Breast epithelium (tissue), 4 donors: ENCODE results near the gene RNF130. TPM values are rescaled to one million over a fixed set of nuclear protein-coding genes. Genes with fewer than 3 reads are reported as not detected.

ENCODE experiments used
- DNase-seq, 2 donors: peaks; one replicate each; pipeline ENCODE4 v3.0.0-alpha.2; 2019; ENCODE audit warnings: low spot score in 2 of 2
- H3K27ac ChIP-seq, 2 donors: fragments of 200-600 bp; sonication (generic) in 1 of 2; one replicate each; pipeline ENCODE4 v1.5.1; 2016 to 2019; ENCODE audit warnings: mild to moderate bottlenecking in 1 of 2
- H3K27me3 ChIP-seq, 2 donors: fragments of 200-600 bp; sonication (generic) in 1 of 2; one replicate each; pipeline versions ENCODE4 v1.5.1 to v1.6.0; 2017 to 2019; ENCODE audit warnings: control low read depth in 1 of 2, mild to moderate bottlenecking in 1 of 2
- H3K36me3 ChIP-seq: fragments of 200-600 bp; one replicate; pipeline ENCODE4 v1.5.1; 2019
- H3K4me1 ChIP-seq, 2 donors: fragments of 200-600 bp; sonication (generic); one replicate each; pipeline ENCODE4 v1.5.1; 2016 to 2019; ENCODE audit warnings: control low read depth in 1 of 2
- H3K4me3 ChIP-seq, 3 donors: fragments of 200-600 bp; sonication (generic); 1 replicate in 2 of 3; 2 replicates in 1 of 3; pipeline ENCODE4 v1.5.1; 2016 to 2019; ENCODE audit warnings: mild to moderate bottlenecking in 3 of 3, moderate library complexity in 2 of 3
- H3K9me3 ChIP-seq, 2 donors: fragments of 200-600 bp; sonication (generic) in 1 of 2; one replicate each; pipeline ENCODE4 v1.5.1; 2016 to 2019; ENCODE audit warnings: control low read depth in 1 of 2
- CTCF ChIP-seq, 3 donors: fragments of 450-650 bp; IDR thresholded peaks; one replicate each; pipeline ENCODE4 v1.5.1; 2016 to 2017; ENCODE audit warnings: antibody characterized with exemption in 3 of 3, mild to moderate bottlenecking in 3 of 3, moderate library complexity in 3 of 3
- POLR2A ChIP-seq: fragments of 450-650 bp; IDR thresholded peaks from one replicate; pipeline ENCODE4 v1.6.1; 2016; ENCODE audit warnings: antibody characterized with exemption, mild to moderate bottlenecking, moderate library complexity
- POLR2AphosphoS5 ChIP-seq, 3 donors: sonication (generic); formaldehyde crosslinking; IDR thresholded peaks; one replicate each; pipeline ENCODE4 v1.6.1; 2017; ENCODE audit warnings: antibody characterized with exemption in 3 of 3
- intact Hi-C: fragments of 100-400 bp; cut with DNase I; formaldehyde crosslinking; loops from one replicate; pipeline ENCODE4 v1.15.1; 2023; ENCODE audit warnings: low total_unique reads
- total RNA-seq, 3 donors: library from RNA; depleted of rRNA; stranded (reverse); fragments of >200 nt; gene quantifications; one replicate each; pipeline ENCODE4 v1.1.0, GENCODE V29; 2016

RNF130 gene
- total RNA-seq, 3 donors from 2014 or later: 114 to 267 (median 143) TPM

GRCh38 chr5:179986328-179986727 is 85.2 kb downstream of the RNF130 start:
- Histone ChIP-seq H3K27ac (no peak overlapping the region), H3K27me3 (no peaks in the 10 kb centered on the region), H3K36me3 (no peaks in the 10 kb centered on the region), H3K4me1 (no peaks in the 10 kb centered on the region), H3K9me3 (no peaks in the 10 kb centered on the region), H3K4me3 (no peak overlapping the region)
- TF ChIP-seq POLR2AphosphoS5 (IDR thresholded peaks at IDR 0.05) (no peak), CTCF (IDR thresholded peaks at IDR 0.05) (no peak), POLR2A (no peak)
- DNase-seq: no peak
- intact Hi-C loops: no loop called here

- no peak for DNase-seq
- H3K36me3 ChIP-seq: no peaks in the 10 kb centered on the region
- no peaks in the 10 kb centered on the region for H3K27me3 ChIP-seq
- H3K27ac ChIP-seq: no peak overlapping the region
- intact Hi-C loops: no loop called here
- no peaks in the 10 kb centered on the region for H3K4me1 ChIP-seq
- H3K9me3 ChIP-seq: no peaks in the 10 kb centered on the region
- TF ChIP-seq POLR2AphosphoS5 (IDR thresholded peaks at IDR 0.05) (no peak), CTCF (IDR thresholded peaks at IDR 0.05) (no peak), POLR2A (no peak)
- H3K4me3 ChIP-seq: no peak overlapping the region
These were observed 89.9 kb downstream of the RNF130 start for GRCh38 chr5:179981636-179982035.

- DNase-seq: no peak
- no peak overlapping the region for H3K27ac ChIP-seq
- H3K36me3 ChIP-seq: no peaks in the 10 kb centered on the region
- intact Hi-C loops: no loop called here
- H3K4me3 ChIP-seq: no peak overlapping the region
- no peaks in the 10 kb centered on the region for H3K9me3 ChIP-seq
- H3K4me1 ChIP-seq: no peaks in the 10 kb centered on the region
- H3K27me3 ChIP-seq: no peaks in the 10 kb centered on the region
- TF ChIP-seq POLR2AphosphoS5 (IDR thresholded peaks at IDR 0.05): no peak
- TF ChIP-seq POLR2A: no peak
- no peak for TF ChIP-seq CTCF (IDR thresholded peaks at IDR 0.05)
These were observed 90.8 kb downstream of the RNF130 start for GRCh38 chr5:179980767-179981166.

- Histone ChIP-seq H3K27ac (no peak overlapping the region), H3K4me3 (no peak overlapping the region), H3K9me3 (no peaks in the 10 kb centered on the region), H3K27me3 (no peaks in the 10 kb centered on the region), H3K36me3 (no peaks in the 10 kb centered on the region), H3K4me1 (no peaks in the 10 kb centered on the region)
- TF ChIP-seq POLR2AphosphoS5 (IDR thresholded peaks at IDR 0.05) (no peak), POLR2A (no peak), CTCF (IDR thresholded peaks at IDR 0.05) (no peak)
- peak in 1 of 2 donors; percentile 20 for DNase-seq
- intact Hi-C loops: no loop called here
These were observed 92.8 kb downstream of the RNF130 start for GRCh38 chr5:179978792-179979191.

GRCh38 chr5:179975713-179976134 is 95.8 kb downstream of the RNF130 start:
- Histone ChIP-seq H3K9me3 (no peaks in the 10 kb centered on the region), H3K36me3 (no peaks in the 10 kb centered on the region), H3K4me1 (no peaks in the 10 kb centered on the region), H3K4me3 (no peak overlapping the region), H3K27ac (no peak overlapping the region), H3K27me3 (no peaks in the 10 kb centered on the region)
- intact Hi-C loops: no loop called here
- TF ChIP-seq POLR2AphosphoS5 (IDR thresholded peaks at IDR 0.05): no peak
- TF ChIP-seq CTCF (IDR thresholded peaks at IDR 0.05): no peak
- TF ChIP-seq POLR2A: no peak
- no peak for DNase-seq
